ENCODE measurements around the gene SLC10A7.

GRCh38 chr4:146271466-146271865 is 250.3 kb downstream of the SLC10A7 start:
- TF ChIP-seq CTCF (IDR thresholded peaks at IDR 0.05) (no peak), POLR2A (IDR thresholded peaks at IDR 0.05) (no peak), EP300 (IDR thresholded peaks at IDR 0.05; ENCODE audit: low read depth) (no peak)
